K562 (cell line): ENCODE results near the gene BMI1. TPM values are rescaled to one million over a fixed set of nuclear protein-coding genes. Genes with fewer than 3 reads are reported as not detected.

Experiments used
- ASH1L ChIP-seq: fragments of 450-650 bp; IDR thresholded peaks from 2 replicates; pipeline ENCODE4 v1.6.1; 2018; ENCODE audit warnings: borderline replicate concordance, mild to moderate bottlenecking, low read depth; ENCODE audit not compliant: partially characterized antibody
- CAMTA2 ChIP-seq: fragments of 250-450 bp; sonication (Bioruptor Pico); conservative IDR thresholded peaks from 2 replicates; pipeline ENCODE4 v1.5.1; 2022
- FOXP1 ChIP-seq: sonication (generic); formaldehyde crosslinking; IDR thresholded peaks from 2 replicates; pipeline ENCODE4 v1.8.0; 2022; ENCODE audit warnings: mild to moderate bottlenecking, missing genetic modification reagents
- GATAD2A ChIP-seq: fragments of 450-650 bp; IDR thresholded peaks from 2 replicates; pipeline ENCODE4 v1.6.1; 2017
- HDAC8 ChIP-seq: fragments of 450-650 bp; IDR thresholded peaks from 2 replicates; pipeline ENCODE4 v1.6.1; 2016; ENCODE audit warnings: mild to moderate bottlenecking, missing genetic modification characterization, moderate library complexity, missing compliant biosample characterization
- KDM4B ChIP-seq, 2 experiments: fragments of 450-650 bp in 1 of 2; sonication (generic) in 1 of 2; IDR thresholded peaks; 2 replicates each; pipeline ENCODE4 v1.6.1; 2016 to 2017; ENCODE audit warnings: borderline replicate concordance in 2 of 2, antibody characterized with exemption in 1 of 2, low read depth in 1 of 2, mild to moderate bottlenecking in 1 of 2
- LEF1 ChIP-seq: fragments of 450-650 bp; IDR thresholded peaks from 2 replicates; pipeline ENCODE4 v1.6.1; 2016; ENCODE audit warnings: mild to moderate bottlenecking
- NBN ChIP-seq: fragments of 450-650 bp; IDR thresholded peaks from 2 replicates; pipeline ENCODE4 v1.6.1; 2016; ENCODE audit warnings: low read depth, mild to moderate bottlenecking
- NCOA1 ChIP-seq: fragments of 450-650 bp; IDR thresholded peaks from 2 replicates; pipeline ENCODE4 v1.6.1; 2016; ENCODE audit warnings: low read depth
- SREBF1 ChIP-seq: fragments of 150-350 bp; IDR thresholded peaks from 2 replicates; pipeline ENCODE4 v1.6.1; 2014; ENCODE audit warnings: antibody characterized with exemption, low read depth, low read length, borderline replicate concordance
- TEAD1 ChIP-seq, 2 experiments: fragments of 450-650 bp in 1 of 2; sonication (generic) in 1 of 2; formaldehyde crosslinking; IDR thresholded peaks; 2 replicates each; pipeline versions ENCODE4 v1.4.0 to v1.8.0; 2020 to 2022; ENCODE audit warnings: mild to moderate bottlenecking in 2 of 2, missing genetic modification reagents in 1 of 2
- U2AF2 ChIP-seq: fragments of 200-400 bp; formaldehyde crosslinking; optimal IDR thresholded peaks from 2 replicates; pipeline ENCODE3; 2017; ENCODE audit warnings: low read depth, mild to moderate bottlenecking, low read length
- ZBTB1 ChIP-seq: sonication (generic); formaldehyde crosslinking; IDR thresholded peaks from 2 replicates; pipeline ENCODE4 v1.8.1; 2023; ENCODE audit warnings: missing genetic modification reagents, low read depth, mild to moderate bottlenecking, borderline replicate concordance
- ZNF316 ChIP-seq: fragments of 450-650 bp; IDR thresholded peaks from 2 replicates; pipeline ENCODE4 v1.6.1; 2016
- ZNF324 ChIP-seq: fragments of 250-450 bp; sonication (Bioruptor Pico); IDR thresholded peaks from 2 replicates; pipeline ENCODE4 v1.4.0; 2020; ENCODE audit warnings: mild to moderate bottlenecking
- ZNF699 ChIP-seq: fragments of 250-450 bp; sonication (Bioruptor Pico); IDR thresholded peaks from 2 replicates; pipeline ENCODE4 v1.8.0; 2021; ENCODE audit warnings: mild to moderate bottlenecking, moderate library complexity; ENCODE audit not compliant: insufficient replicate concordance
- polyA plus RNA-seq, 8 experiments: library from polyadenylated mRNA; depleted of rRNA in 4 of 8; stranded (reverse) in 5 of 8; unstranded in 3 of 8; fragments of >200 nt; fragmentation: Nextera tagmentation in 2 of 8; fragmentation: Illumina TruSeq in 1 of 8; extraction: Ambion mirVana in 2 of 8; extraction: Trizol in 1 of 8; gene quantifications; 2 replicates each; pipeline versions ENCODE4 v1.2.1 to v1.2.3, GENCODE V29; 2011 to 2014; ENCODE audit warnings: inconsistent platforms in 1 of 8, missing spikeins in 1 of 8
- total RNA-seq, 7 experiments: library from RNA; depleted of rRNA in 6 of 7; stranded (reverse); fragments of >200 nt in 6 of 7; fragmentation: Illumina TruSeq in 2 of 7; extraction: Trizol in 2 of 7; gene quantifications; 2 replicates each; pipeline versions ENCODE4 v1.2.1 to v1.2.3, GENCODE V29; 2011 to 2021; ENCODE audit warnings: low replicate concordance in 1 of 7
- TF ChIP-seq, protein P1 (sequence below): fragments of 450-650 bp; IDR thresholded peaks from 2 replicates; pipeline ENCODE4 v1.6.1; 2014; ENCODE audit warnings: low read depth, mild to moderate bottlenecking, moderate library complexity, borderline replicate concordance
- TF ChIP-seq, protein P2 (sequence below): sonication (generic); formaldehyde crosslinking; IDR thresholded peaks from 2 replicates; pipeline ENCODE4 v1.8.1; 2022; ENCODE audit warnings: missing genetic modification reagents
- TF ChIP-seq, protein P3 (sequence below): fragments of 250-450 bp; sonication (Bioruptor Pico); IDR thresholded peaks from 2 replicates; pipeline ENCODE4 v1.8.0; 2021; ENCODE audit warnings: borderline replicate concordance, mild to moderate bottlenecking, moderate library complexity; ENCODE audit not compliant: poor library complexity, severe bottlenecking
- TF ChIP-seq, protein P4 (sequence below): fragments of 450-650 bp; IDR thresholded peaks from 2 replicates; pipeline ENCODE4 v1.6.1; 2018; ENCODE audit not compliant: partially characterized antibody
- TF ChIP-seq, protein P5 (sequence below): fragments of 450-650 bp; formaldehyde crosslinking; IDR thresholded peaks from 2 replicates; pipeline ENCODE4 v1.4.0; 2020; ENCODE audit warnings: mild to moderate bottlenecking, moderate library complexity

The BMI1 gene
- total and polyA plus RNA-seq, 9 of the 15 experiments (the other 6 are each of a cell fraction or from before 2014, with no cell fraction given): 21.4 to 103 (median 70.8) TPM

DNA sequence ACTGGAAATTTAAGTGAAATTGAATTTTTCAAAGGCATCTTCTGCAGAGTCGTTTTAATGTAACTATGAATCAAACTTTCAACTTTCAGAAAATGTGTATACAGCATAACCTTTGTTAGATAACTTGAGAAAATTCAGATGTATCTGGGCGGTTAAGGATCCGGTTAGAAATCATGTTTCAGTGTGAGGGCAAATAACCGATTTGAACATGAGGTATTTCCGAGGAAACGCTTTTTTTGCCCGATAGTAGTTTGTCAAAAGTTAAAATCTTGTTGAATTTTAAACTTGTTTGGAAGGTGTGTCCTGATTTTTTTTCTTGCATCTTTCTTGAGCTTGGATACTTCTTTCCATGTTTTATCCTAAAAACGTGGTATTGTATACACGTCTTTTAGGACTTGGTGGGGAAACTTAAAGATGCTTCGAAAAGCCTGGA is 1.3 kb upstream of the BMI1 start (continued):
- TF ChIP-seq KDM4B (IDR thresholded peaks at IDR 0.05; ENCODE audit: borderline replicate concordance in 2 of 2, low read depth in 1 of 2): no peak
- TF ChIP-seq CAMTA2: no peak
- TF ChIP-seq NCOA1: no peak
- TF ChIP-seq SREBF1: no peak
- no peak for TF ChIP-seq U2AF2
- TF ChIP-seq FOXP1: no peak
- no peak for TF ChIP-seq ZNF699 (CRISPR knock-in tag)
- TF ChIP-seq LEF1: no peak
- TF ChIP-seq, protein P1, sequence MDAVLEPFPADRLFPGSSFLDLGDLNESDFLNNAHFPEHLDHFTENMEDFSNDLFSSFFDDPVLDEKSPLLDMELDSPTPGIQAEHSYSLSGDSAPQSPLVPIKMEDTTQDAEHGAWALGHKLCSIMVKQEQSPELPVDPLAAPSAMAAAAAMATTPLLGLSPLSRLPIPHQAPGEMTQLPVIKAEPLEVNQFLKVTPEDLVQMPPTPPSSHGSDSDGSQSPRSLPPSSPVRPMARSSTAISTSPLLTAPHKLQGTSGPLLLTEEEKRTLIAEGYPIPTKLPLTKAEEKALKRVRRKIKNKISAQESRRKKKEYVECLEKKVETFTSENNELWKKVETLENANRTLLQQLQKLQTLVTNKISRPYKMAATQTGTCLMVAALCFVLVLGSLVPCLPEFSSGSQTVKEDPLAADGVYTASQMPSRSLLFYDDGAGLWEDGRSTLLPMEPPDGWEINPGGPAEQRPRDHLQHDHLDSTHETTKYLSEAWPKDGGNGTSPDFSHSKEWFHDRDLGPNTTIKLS: no peak
- TF ChIP-seq, protein P2, sequence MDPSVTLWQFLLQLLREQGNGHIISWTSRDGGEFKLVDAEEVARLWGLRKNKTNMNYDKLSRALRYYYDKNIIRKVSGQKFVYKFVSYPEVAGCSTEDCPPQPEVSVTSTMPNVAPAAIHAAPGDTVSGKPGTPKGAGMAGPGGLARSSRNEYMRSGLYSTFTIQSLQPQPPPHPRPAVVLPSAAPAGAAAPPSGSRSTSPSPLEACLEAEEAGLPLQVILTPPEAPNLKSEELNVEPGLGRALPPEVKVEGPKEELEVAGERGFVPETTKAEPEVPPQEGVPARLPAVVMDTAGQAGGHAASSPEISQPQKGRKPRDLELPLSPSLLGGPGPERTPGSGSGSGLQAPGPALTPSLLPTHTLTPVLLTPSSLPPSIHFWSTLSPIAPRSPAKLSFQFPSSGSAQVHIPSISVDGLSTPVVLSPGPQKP (CRISPR knock-in tag): no peak
- TF ChIP-seq ZNF316: no peak
- TF ChIP-seq, protein P3, sequence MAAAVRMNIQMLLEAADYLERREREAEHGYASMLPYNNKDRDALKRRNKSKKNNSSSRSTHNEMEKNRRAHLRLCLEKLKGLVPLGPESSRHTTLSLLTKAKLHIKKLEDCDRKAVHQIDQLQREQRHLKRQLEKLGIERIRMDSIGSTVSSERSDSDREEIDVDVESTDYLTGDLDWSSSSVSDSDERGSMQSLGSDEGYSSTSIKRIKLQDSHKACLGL (CRISPR knock-in tag): peak; percentile 30
- no peak for TF ChIP-seq HDAC8 (tag)
- TF ChIP-seq NBN: no peak
- TF ChIP-seq, protein P4, sequence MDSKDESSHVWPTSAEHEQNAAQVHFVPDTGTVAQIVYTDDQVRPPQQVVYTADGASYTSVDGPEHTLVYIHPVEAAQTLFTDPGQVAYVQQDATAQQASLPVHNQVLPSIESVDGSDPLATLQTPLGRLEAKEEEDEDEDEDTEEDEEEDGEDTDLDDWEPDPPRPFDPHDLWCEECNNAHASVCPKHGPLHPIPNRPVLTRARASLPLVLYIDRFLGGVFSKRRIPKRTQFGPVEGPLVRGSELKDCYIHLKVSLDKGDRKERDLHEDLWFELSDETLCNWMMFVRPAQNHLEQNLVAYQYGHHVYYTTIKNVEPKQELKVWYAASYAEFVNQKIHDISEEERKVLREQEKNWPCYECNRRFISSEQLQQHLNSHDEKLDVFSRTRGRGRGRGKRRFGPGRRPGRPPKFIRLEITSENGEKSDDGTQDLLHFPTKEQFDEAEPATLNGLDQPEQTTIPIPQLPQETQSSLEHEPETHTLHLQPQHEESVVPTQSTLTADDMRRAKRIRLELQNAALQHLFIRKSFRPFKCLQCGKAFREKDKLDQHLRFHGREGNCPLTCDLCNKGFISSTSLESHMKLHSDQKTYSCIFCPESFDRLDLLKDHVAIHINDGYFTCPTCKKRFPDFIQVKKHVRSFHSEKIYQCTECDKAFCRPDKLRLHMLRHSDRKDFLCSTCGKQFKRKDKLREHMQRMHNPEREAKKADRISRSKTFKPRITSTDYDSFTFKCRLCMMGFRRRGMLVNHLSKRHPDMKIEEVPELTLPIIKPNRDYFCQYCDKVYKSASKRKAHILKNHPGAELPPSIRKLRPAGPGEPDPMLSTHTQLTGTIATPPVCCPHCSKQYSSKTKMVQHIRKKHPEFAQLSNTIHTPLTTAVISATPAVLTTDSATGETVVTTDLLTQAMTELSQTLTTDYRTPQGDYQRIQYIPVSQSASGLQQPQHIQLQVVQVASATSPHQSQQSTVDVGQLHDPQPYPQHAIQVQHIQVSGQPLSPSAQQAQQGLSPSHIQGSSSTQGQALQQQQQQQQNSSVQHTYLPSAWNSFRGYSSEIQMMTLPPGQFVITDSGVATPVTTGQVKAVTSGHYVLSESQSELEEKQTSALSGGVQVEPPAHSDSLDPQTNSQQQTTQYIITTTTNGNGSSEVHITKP: no peak
- no peak for TF ChIP-seq TEAD1 (CRISPR knock-in tag; IDR thresholded peaks at IDR 0.05)
- TF ChIP-seq, protein P5, sequence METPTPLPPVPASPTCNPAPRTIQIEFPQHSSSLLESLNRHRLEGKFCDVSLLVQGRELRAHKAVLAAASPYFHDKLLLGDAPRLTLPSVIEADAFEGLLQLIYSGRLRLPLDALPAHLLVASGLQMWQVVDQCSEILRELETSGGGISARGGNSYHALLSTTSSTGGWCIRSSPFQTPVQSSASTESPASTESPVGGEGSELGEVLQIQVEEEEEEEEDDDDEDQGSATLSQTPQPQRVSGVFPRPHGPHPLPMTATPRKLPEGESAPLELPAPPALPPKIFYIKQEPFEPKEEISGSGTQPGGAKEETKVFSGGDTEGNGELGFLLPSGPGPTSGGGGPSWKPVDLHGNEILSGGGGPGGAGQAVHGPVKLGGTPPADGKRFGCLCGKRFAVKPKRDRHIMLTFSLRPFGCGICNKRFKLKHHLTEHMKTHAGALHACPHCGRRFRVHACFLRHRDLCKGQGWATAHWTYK (CRISPR knock-in tag): no peak
- no peak for TF ChIP-seq ZNF324 (CRISPR knock-in tag)
- no peak for TF ChIP-seq GATAD2A
- peak; percentile 31 for TF ChIP-seq ASH1L
- TF ChIP-seq ZBTB1 (CRISPR knock-in tag): no peak
